Activated naive CD8-positive, alpha-beta T cell (primary cell): ENCODE results near the gene ZNF837.
"Not testable (repeated sequence)": the region's sequence is repeated elsewhere in the genome, so short reads cannot be mapped to it uniquely, and the experiment has no call there.

Source experiments
- H3K27ac Mint-ChIP-seq: one replicate; pipeline ENCODE4 v1.8.0; 2021; ENCODE audit warnings: mixed read lengths
- H3K27me3 Mint-ChIP-seq: one replicate; pipeline ENCODE4 v1.8.0; 2021; ENCODE audit warnings: mixed read lengths
- H3K36me3 Mint-ChIP-seq: one replicate; pipeline ENCODE4 v1.8.0; 2021; ENCODE audit warnings: mixed read lengths
- H3K4me1 Mint-ChIP-seq: one replicate; pipeline ENCODE4 v1.8.0; 2021; ENCODE audit warnings: low read depth, mixed read lengths
- H3K4me3 Mint-ChIP-seq: one replicate; pipeline ENCODE4 v1.8.0; 2021; ENCODE audit warnings: mild to moderate bottlenecking, mixed read lengths
- H3K9me3 Mint-ChIP-seq: one replicate; pipeline ENCODE4 v1.8.0; 2021; ENCODE audit warnings: low read depth, mixed read lengths

ZNF837 gene

DNA sequence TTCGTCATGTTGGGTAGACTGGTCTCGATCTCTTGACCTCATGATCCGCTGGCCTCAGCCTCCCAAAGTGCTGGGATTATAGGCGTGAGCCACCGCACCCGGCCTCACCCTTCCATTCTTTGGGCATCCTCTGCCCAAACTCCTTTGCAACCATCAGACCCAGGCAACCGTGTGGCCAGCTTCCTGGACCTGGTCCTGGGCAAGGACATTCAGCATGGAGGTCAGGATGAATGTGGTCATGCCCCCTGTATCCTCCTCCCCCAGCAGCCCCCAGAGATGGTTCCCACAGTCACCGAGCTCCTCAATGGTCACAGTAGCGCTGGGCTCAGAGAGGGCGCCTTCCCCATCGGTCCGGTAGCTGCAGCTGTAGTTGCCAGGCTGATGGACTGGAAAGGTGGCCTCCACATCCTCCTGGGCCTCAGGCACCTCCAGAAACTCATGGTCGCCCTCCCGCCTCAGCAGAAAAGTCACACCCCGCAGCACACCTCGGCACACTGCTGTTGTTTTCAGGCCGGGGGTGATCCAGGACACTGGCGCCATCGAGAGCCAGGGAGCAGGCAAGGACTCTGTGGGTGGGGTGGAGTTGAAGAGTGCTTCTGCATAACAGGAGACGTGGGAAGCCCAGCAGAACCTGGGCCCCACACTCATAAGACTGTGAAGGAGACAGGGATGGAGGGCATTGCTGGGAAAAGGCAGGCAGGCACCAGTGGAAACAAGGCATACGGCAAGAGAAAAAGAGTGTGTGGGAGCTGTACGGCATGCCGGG, 28.7 kb downstream of the ZNF837 start:
- peaks cover 4% of the 10 kb centered on the region for H3K36me3 Mint-ChIP-seq
- no peak overlapping the region for H3K27ac Mint-ChIP-seq
- no peaks in the 10 kb centered on the region for H3K9me3 Mint-ChIP-seq
- peaks cover 30% of the 10 kb centered on the region for H3K4me1 Mint-ChIP-seq
- H3K4me3 Mint-ChIP-seq, result no peak overlapping the region
- no peaks in the 10 kb centered on the region for H3K27me3 Mint-ChIP-seq

DNA sequence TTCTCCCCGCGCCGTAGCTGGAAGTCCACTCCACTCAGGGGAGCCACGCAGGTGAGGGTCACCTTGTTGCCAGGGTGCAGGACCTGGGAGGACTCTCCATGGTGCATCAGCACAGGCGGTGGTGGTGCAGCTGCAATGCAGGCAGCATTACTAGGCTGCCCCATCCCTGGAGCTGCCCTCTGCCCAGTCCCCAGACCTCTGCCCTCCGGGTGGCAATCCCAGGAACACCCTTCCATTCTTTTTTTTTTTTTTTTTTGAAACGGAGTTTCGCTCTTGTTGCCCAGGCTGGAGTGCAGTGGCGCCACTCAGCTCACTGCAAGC, 29.3 kb downstream of the ZNF837 start:
- peaks cover 4% of the 10 kb centered on the region for H3K36me3 Mint-ChIP-seq
- H3K4me3 Mint-ChIP-seq, result no peak overlapping the region
- H3K27me3 Mint-ChIP-seq, result no peaks in the 10 kb centered on the region
- no peak overlapping the region for H3K27ac Mint-ChIP-seq
- H3K4me1 Mint-ChIP-seq, result peaks cover 33% of the 10 kb centered on the region
- no peaks in the 10 kb centered on the region for H3K9me3 Mint-ChIP-seq

DNA sequence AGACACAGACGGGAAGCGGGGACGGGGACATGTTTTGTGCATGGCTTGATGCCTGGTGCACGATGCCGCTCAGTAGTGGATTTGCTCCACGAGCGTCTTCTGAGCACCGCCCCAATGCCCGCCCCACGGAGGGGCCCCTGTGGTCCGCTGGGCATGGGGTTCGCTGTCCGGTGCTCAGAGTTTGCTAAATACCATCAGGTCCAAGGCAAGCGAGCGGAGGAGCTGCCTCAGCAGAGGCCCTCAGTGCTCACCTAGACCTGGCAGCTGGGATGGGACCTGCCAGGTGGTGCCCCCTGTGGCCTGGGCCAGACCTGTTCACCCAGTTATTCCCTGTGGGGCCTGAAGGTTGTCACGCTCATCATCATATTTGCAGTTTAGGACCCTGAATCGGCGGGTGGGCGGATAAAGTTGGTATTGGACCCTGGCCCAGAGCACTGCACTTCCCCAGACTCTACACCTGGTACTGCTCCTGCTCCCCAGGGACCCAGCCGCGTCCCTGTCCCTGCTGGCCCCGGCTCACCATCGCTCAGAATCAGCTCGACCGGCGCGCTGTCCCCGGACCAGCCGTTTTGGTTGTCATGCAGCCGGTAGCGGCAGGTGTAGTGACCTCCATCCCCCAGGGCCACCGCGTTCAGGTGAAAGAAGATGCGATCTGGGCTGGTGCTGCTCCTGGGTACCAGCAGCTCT, 29.8 kb downstream of the ZNF837 start:
- no peak overlapping the region for H3K4me3 Mint-ChIP-seq
- peaks cover 33% of the 10 kb centered on the region for H3K4me1 Mint-ChIP-seq
- peaks cover 4% of the 10 kb centered on the region for H3K36me3 Mint-ChIP-seq
- H3K27me3 Mint-ChIP-seq, result no peaks in the 10 kb centered on the region
- no peak overlapping the region for H3K27ac Mint-ChIP-seq
- H3K9me3 Mint-ChIP-seq, result no peaks in the 10 kb centered on the region

DNA sequence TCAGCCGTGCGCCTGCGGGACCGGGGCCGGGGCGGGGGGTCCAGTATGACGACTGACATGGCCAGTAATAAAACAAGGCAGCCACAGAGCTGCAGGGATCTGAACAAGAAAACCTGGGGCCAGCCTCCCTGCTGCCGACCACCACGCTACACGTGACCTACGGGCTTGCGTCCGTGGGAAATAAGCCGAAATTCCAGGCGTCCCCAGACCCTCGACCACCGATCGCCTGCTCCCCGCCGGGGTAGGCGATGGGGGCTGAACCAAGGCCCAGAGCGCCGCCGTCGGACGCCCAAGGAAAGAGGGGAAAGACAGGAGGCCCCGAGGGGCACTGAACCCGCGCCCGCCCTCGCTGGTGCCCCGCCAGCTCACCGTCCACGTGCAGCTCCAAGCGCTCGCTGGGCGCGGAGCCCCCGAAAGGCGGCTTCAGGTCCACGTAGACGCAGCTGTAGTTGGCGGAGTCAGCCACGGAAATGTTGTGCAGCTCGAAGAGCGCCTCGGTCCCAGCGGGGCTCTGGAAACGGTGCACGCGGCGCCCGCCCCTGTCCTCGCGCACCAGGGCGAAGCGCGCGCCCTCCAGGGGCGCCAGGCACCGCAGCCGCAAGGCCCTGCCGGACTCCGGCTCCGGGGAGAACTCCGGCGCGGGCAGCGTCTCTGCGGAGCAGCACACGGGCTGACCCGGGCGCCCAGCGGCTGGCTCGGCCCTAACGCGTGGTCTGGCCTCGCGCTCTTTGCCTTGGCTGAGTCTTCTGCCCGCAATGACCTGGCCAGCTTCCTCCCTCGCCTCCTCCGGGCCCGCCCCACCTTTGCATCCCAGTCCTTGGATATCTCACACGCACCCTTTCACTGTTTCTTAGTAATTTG, 30.6 kb downstream of the ZNF837 start:
- Mint-ChIP-seq H3K27ac (no peak overlapping the region), H3K36me3 (peaks cover 4% of the 10 kb centered on the region), H3K27me3 (no peaks in the 10 kb centered on the region), H3K4me1 (peaks cover 33% of the 10 kb centered on the region), H3K4me3 (no peak overlapping the region), H3K9me3 (no peaks in the 10 kb centered on the region)

DNA sequence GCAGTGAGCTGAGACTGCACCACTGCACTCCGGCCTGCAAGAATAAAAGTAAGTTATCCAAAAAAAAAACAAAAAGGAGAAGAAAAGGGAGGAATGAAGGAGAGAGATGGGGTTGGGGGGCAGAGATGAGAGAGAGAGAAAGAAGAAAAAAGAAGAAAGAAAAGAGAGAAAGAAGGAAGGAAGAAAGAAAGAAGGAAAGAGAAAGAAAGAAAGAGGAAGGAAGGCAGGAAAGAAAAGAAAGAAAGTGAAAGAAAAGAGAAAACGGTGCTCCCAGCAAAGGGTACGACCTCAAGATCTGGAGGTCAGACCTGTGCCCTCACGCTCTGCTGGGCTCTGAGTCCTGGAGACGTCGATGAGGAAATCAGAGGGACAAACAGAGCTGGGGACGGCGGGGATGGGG, 31.2 kb downstream of the ZNF837 start:
- peaks cover 32% of the 10 kb centered on the region for H3K4me1 Mint-ChIP-seq
- H3K9me3 Mint-ChIP-seq, result no peaks in the 10 kb centered on the region
- no peaks in the 10 kb centered on the region for H3K27me3 Mint-ChIP-seq
- peak overlapping the region; percentile 51 for H3K4me3 Mint-ChIP-seq
- no peak overlapping the region for H3K27ac Mint-ChIP-seq
- peaks cover 4% of the 10 kb centered on the region for H3K36me3 Mint-ChIP-seq

DNA sequence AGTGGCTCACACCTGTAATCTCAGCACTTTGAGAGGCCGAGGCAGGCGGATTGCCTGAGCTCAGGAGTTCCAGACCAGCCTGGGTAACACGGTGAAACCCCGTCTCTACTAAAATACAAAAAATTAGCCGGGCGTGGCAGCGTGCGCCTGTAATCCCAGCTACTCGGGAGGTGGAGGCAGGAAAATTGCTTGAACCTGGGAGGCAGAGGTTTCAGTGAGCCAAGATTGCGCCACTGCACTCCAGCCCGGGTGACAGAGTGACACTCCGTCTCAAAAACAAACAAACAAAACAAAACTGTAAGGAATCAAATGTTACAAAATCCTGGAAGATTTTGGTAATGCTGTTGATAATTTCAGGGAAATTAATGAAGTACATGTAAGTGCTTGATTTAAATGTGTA, 32.8 kb downstream of the ZNF837 start:
- peaks cover 32% of the 10 kb centered on the region for H3K4me1 Mint-ChIP-seq
- not testable (repeated sequence) for H3K36me3 Mint-ChIP-seq, H3K27ac Mint-ChIP-seq, H3K27me3 Mint-ChIP-seq, H3K9me3 Mint-ChIP-seq
- H3K4me3 Mint-ChIP-seq, result peak overlapping the region; percentile 96

DNA sequence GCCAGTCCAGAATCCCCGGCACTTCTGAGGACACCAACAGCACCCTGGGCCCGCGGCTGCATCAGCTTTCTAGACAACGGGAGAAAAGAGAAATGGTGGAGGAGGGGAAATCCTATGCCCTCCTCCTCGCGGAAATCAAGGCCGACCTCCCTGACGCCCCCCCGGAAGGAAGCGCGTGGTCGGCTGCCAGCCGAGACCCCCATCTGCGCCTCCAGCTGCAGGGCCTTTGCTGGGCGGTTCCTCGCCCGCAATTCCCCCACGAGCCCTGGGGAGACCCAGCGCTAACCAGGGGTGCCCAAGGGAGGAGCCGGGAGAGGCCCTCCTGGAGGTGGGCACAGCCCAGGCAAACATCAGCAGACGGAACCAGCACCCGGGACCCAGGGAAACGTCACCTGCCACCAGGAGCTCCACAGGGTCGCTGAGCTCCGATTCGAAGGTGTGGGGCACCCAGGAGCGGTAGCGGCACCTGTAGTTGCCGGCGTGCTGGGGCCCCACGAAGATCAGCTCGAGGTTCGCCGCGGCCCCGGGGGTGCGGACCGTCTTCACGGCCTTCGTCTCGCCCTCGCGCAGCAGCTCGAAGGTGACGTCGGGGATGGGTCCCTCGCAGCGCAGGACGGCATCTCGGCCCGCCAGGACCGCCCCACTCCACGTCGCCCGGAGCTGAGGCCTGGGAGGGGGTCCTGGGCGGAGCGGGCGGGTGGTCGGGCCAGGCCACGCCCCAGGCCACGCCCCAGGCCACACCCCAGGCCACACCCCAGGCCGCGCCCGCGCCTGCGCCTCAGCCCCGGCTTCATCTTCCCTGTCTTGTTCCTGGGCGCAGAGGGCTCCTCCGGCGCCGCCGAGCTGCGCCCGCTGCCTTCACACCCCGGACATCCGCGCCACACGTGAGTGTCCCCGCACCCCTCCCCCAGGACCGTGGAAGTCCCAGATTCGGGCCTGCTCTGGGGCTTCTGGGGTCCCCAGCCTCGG, 33.6 kb downstream of the ZNF837 start:
- peaks cover 32% of the 10 kb centered on the region for H3K4me1 Mint-ChIP-seq
- no peaks in the 10 kb centered on the region for H3K27me3 Mint-ChIP-seq
- peak overlapping the region; percentile 96 for H3K4me3 Mint-ChIP-seq
- H3K9me3 Mint-ChIP-seq, result no peaks in the 10 kb centered on the region
- H3K36me3 Mint-ChIP-seq, result peaks cover 4% of the 10 kb centered on the region
- peak overlapping the region; percentile 88 for H3K27ac Mint-ChIP-seq

DNA sequence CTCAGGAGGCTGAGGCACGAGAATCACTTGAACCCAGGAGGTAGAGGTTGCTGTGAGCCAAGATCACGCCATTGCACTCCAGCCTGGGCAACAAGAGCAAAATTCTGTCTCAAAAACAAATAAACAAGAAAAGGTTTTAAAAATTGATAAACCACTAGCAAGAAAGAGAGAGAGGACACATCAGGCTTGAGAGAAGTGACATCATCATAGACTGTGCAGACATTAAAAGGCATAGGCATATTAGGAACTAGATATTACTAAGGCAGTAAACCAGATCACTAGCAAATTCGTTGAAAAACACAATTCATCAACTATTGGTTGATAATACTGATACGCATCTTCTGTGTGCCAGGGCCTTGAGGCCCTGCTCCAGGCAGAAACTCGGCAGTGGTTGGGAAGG, 35.3 kb downstream of the ZNF837 start:
- H3K9me3 Mint-ChIP-seq, result no peaks in the 10 kb centered on the region
- H3K27ac Mint-ChIP-seq, result peak overlapping the region; percentile 61
- H3K4me1 Mint-ChIP-seq, result peaks cover 30% of the 10 kb centered on the region

DNA sequence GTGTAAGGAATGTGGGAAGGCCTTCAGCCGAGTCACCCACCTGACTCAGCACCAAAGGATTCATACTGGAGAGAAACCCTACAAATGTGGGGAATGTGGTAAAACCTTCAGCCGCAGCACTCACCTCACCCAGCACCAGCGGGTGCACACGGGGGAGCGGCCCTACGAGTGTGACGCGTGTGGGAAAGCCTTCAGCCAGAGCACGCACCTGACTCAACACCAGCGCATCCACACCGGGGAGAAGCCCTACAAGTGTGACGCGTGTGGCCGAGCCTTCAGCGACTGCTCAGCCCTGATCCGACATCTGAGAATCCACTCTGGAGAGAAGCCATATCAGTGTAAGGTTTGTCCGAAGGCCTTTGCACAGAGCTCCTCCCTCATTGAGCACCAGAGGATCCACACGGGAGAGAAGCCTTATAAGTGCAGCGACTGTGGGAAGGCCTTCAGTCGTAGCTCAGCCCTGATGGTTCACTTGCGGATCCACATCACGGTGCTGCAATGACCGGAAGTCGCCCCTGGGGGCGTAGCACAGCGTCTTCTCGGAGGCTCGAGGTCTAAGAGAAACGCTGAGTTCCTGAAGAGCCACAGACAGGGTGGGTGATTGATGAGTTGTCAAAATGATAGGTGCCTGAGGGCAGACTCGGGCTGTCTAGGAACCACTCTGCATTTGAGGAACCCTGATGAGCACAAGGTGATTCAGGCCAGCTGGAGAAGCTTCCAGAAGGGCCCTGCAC, 41.8 kb downstream of the ZNF837 start:
- no peak overlapping the region for H3K27ac Mint-ChIP-seq

More for the DNA sequence above, 35.3 kb downstream of the ZNF837 start:
- Mint-ChIP-seq H3K4me3 (peak overlapping the region; percentile 87), H3K27me3 (no peaks in the 10 kb centered on the region), H3K36me3 (peaks cover 7% of the 10 kb centered on the region)

DNA sequence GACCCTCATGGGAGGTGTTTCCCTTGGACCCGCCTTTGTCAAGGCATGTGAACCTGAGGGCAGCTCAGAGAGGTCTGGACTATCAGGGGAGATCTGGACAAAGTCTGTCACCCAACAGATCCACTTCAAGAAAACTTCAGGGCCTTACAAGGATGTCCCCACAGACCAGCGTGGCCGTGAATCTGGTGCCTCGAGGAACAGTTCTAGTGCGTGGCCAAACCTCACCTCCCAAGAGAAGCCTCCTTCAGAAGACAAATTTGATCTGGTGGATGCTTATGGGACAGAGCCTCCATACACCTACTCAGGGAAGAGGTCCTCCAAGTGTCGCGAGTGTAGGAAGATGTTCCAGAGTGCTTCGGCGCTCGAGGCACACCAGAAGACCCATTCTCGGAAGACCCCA, 42.5 kb downstream of the ZNF837 start:
- H3K27me3 Mint-ChIP-seq, result no peaks in the 10 kb centered on the region
- H3K36me3 Mint-ChIP-seq, result peaks cover 12% of the 10 kb centered on the region

More for the DNA sequence above, 41.8 kb downstream of the ZNF837 start:
- H3K4me1 Mint-ChIP-seq, result peaks cover 6% of the 10 kb centered on the region
- no peaks in the 10 kb centered on the region for H3K27me3 Mint-ChIP-seq
- no peaks in the 10 kb centered on the region for H3K9me3 Mint-ChIP-seq
- H3K4me3 Mint-ChIP-seq, result no peak overlapping the region
- H3K36me3 Mint-ChIP-seq, result peaks cover 12% of the 10 kb centered on the region

DNA sequence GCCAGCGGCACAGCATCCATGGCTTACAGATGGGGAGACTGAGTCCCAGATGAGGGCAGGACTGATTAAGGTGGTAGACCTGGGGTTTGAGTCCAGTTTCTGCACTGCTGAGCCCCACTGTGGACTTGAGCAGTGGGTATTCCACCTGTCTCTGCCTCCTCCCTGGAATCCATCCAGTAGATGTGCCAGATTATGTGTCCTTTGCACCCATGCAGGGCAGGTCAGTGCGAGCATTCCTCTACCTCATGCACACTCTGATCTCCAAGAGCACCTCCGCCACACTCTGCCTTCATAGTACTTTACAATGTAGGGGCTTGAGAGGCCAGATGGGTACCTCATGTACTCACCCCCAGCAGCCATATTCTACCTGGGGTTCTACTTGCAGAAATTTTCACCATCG, 44.0 kb downstream of the ZNF837 start:
- H3K4me1 Mint-ChIP-seq, result peaks cover 6% of the 10 kb centered on the region
- H3K27me3 Mint-ChIP-seq, result no peaks in the 10 kb centered on the region
- H3K4me3 Mint-ChIP-seq, result no peak overlapping the region
- H3K36me3 Mint-ChIP-seq, result peaks cover 12% of the 10 kb centered on the region
- H3K27ac Mint-ChIP-seq, result no peak overlapping the region
- no peaks in the 10 kb centered on the region for H3K9me3 Mint-ChIP-seq

More for the DNA sequence above, 42.5 kb downstream of the ZNF837 start:
- Mint-ChIP-seq H3K4me1 (peaks cover 6% of the 10 kb centered on the region), H3K9me3 (no peaks in the 10 kb centered on the region), H3K27ac (no peak overlapping the region), H3K4me3 (no peak overlapping the region)

DNA sequence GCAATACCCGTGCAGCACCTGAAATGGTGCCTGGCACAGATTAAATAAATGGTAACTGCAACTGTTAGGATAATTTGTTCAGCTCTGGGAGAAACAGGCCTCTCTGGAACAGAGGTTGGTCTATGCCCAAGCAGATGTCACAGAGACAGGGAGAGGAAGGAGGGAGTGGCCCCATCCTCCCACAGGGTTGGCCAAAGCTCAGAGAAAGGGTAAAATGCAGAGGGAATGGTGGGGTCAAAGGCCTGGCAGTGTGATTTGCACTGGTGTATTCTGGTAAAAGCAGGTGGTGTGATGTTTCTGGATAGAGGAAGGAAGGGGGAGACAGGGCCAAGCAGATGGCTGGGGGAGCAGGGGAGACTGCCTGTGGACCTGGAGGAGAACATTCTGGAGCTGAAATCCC, 44.6 kb downstream of the ZNF837 start:
- Mint-ChIP-seq H3K36me3 (peaks cover 10% of the 10 kb centered on the region), H3K27ac (no peak overlapping the region), H3K9me3 (no peaks in the 10 kb centered on the region)

DNA sequence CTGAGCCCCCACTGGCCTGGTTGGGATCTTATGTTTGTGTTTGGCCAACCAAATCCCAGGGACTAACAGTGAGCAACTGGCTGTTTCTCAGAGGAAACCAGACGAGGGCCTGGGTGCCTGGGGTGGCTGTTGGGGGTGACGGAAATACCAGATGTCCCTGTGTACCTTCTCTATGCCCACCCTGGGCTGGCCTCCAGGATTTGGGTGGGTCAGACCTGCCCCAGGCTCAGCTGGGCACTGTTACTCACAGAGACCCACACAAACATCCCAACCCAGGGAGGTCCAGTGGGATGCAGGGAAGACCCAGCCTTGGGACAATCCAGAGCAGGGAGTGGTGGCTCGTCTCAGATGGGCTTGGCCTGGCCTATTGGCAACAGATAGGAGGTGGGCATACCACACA, 45.2 kb downstream of the ZNF837 start:
- Mint-ChIP-seq H3K27me3 (no peaks in the 10 kb centered on the region), H3K27ac (no peak overlapping the region), H3K9me3 (no peaks in the 10 kb centered on the region), H3K36me3 (peaks cover 9% of the 10 kb centered on the region), H3K4me1 (peaks cover 6% of the 10 kb centered on the region), H3K4me3 (no peak overlapping the region)

More for the DNA sequence above, 44.6 kb downstream of the ZNF837 start:
- Mint-ChIP-seq H3K4me1 (peaks cover 6% of the 10 kb centered on the region), H3K4me3 (no peak overlapping the region), H3K27me3 (no peaks in the 10 kb centered on the region)
